Measurements from ENCODE around the gene ZP1.
A peak's percentile ranks its signal among the peaks of the same experiment; 100 is the strongest.

Gene ZP1

DNA sequence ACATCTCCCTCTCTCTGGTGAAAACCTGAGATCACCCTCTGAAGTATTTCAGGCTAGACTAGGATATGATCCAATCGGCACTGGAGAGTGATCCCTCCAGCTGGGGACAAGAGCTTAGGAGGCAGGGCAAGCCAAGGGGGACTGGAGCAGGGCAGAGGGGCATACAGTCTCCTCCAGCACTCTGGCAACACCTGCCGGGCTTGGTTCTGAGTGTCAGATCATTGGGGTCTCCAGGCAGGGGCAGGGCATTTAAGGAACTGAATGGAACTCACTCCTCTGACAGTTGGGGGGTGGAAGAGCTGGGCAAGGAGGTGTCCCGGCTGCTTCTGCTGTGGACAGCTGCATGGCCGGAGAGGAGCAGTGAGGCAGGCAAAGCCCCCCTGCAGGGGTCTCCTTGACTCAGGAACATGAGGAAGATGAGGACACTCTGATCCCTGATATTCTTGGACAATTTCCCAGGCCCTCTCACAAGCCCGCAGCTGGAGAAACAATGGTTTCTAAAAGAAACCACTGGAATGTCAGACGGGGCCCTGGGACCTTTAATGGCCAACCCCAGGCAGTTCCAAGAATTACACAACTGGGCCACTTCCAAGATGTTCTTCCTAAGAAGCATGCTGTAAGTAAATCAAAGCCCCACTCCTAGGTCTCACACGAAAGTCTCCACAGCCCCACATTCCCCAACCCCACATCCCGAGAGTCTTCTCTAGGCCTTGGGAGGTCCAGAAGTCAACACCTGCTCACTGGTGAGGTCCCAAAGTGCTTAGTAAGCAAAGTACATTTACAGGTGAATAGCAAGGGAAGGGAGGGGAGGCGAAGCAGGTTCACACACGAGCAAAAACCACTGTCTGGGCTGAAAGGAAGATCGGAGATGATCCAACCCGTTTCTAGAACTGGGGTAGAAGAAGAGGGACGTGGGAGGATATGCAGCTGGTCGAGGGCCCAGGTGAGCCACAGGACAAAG, 26.6 kb upstream of the ZP1 start:
- H3K9ac ChIP-seq (ENCODE audit: low read depth, low read length): peak overlapping the region; percentile 42; the same call in 1 of the 2 replicates

GRCh38 chr11:60841797-60842667, 25.3 kb upstream of the ZP1 start, which contains the start of gene CCDC86:
TSS of gene CCDC86 (plus strand) at chr11:60842113. CDS start at chr11:60842125, 12 bp downstream.
- peaks cover 16% of the 10 kb centered on the region for H3K4me1 ChIP-seq (ENCODE audit: insufficient read depth, low read length)
- peak within 1 kb of the TSS; percentile 88 for H3K9ac ChIP-seq (ENCODE audit: low read depth, low read length)
- no peaks in the 10 kb centered on the region for H3K36me3 ChIP-seq (ENCODE audit: insufficient read depth, low read length)
- no peaks in the 10 kb centered on the region for H3K9me3 ChIP-seq (ENCODE audit: control insufficient read depth, insufficient read depth, low read length)

More for the DNA sequence above, 26.6 kb upstream of the ZP1 start:
- H3K9me3 ChIP-seq (ENCODE audit: control insufficient read depth, insufficient read depth, low read length): no peaks in the 10 kb centered on the region
- no peaks in the 10 kb centered on the region for H3K36me3 ChIP-seq (ENCODE audit: insufficient read depth, low read length)
- H3K4me1 ChIP-seq (ENCODE audit: insufficient read depth, low read length): peaks cover 16% of the 10 kb centered on the region

- peaks cover 16% of the 10 kb centered on the region for H3K4me1 ChIP-seq (ENCODE audit: insufficient read depth, low read length)
- H3K36me3 ChIP-seq (ENCODE audit: insufficient read depth, low read length): no peaks in the 10 kb centered on the region; the same call in 1 of the 2 replicates
- H3K9ac ChIP-seq (ENCODE audit: low read depth, low read length): peak overlapping the region; percentile 88
- H3K9me3 ChIP-seq (ENCODE audit: control insufficient read depth, insufficient read depth, low read length): no peaks in the 10 kb centered on the region
Measured at GRCh38 chr11:60842668-60843600, 24.4 kb upstream of the ZP1 start.

- H3K4me1 ChIP-seq (ENCODE audit: insufficient read depth, low read length): peaks cover 16% of the 10 kb centered on the region
- H3K9me3 ChIP-seq (ENCODE audit: control insufficient read depth, insufficient read depth, low read length): no peaks in the 10 kb centered on the region
- H3K36me3 ChIP-seq (ENCODE audit: insufficient read depth, low read length): no peaks in the 10 kb centered on the region; the same call in 1 of the 2 replicates
- H3K9ac ChIP-seq (ENCODE audit: low read depth, low read length): no peak overlapping the region; the same call in 1 of the 2 replicates
Measured at GRCh38 chr11:60844045-60844869, 23.1 kb upstream of the ZP1 start.

- no peak overlapping the region for H3K9ac ChIP-seq (ENCODE audit: low read depth, low read length)
Measured at GRCh38 chr11:60844870-60845221, 22.5 kb upstream of the ZP1 start.

GRCh38 chr11:60845338-60845737, 22.0 kb upstream of the ZP1 start:
- Histone ChIP-seq H3K36me3 (ENCODE audit: insufficient read depth, low read length) (no peaks in the 10 kb centered on the region; the same call in 1 of the 2 replicates), H3K4me1 (ENCODE audit: insufficient read depth, low read length) (peaks cover 16% of the 10 kb centered on the region), H3K9ac (ENCODE audit: low read depth, low read length) (no peak overlapping the region), H3K9me3 (ENCODE audit: control insufficient read depth, insufficient read depth, low read length) (no peaks in the 10 kb centered on the region)

More at GRCh38 chr11:60844870-60845221, 22.5 kb upstream of the ZP1 start:
- no peaks in the 10 kb centered on the region for H3K9me3 ChIP-seq (ENCODE audit: control insufficient read depth, insufficient read depth, low read length)
- no peaks in the 10 kb centered on the region; the same call in 1 of the 2 replicates for H3K36me3 ChIP-seq (ENCODE audit: insufficient read depth, low read length)
- H3K4me1 ChIP-seq (ENCODE audit: insufficient read depth, low read length): peaks cover 16% of the 10 kb centered on the region

GRCh38 chr11:60847281-60847680, 20.1 kb upstream of the ZP1 start:
- H3K36me3 ChIP-seq (ENCODE audit: insufficient read depth, low read length): peaks cover 5% of the 10 kb centered on the region
- no peak overlapping the region for H3K9ac ChIP-seq (ENCODE audit: low read depth, low read length)
- H3K4me1 ChIP-seq (ENCODE audit: insufficient read depth, low read length): peaks cover 15% of the 10 kb centered on the region
- H3K9me3 ChIP-seq (ENCODE audit: control insufficient read depth, insufficient read depth, low read length): no peaks in the 10 kb centered on the region

- Histone ChIP-seq H3K4me1 (ENCODE audit: insufficient read depth, low read length) (peaks cover 15% of the 10 kb centered on the region), H3K9me3 (ENCODE audit: control insufficient read depth, insufficient read depth, low read length) (no peaks in the 10 kb centered on the region), H3K9ac (ENCODE audit: low read depth, low read length) (no peak overlapping the region), H3K36me3 (ENCODE audit: insufficient read depth, low read length) (peaks cover 5% of the 10 kb centered on the region)
Measured at GRCh38 chr11:60847896-60848295, 19.4 kb upstream of the ZP1 start.

- peaks cover 12% of the 10 kb centered on the region for H3K4me1 ChIP-seq (ENCODE audit: insufficient read depth, low read length)
- H3K9ac ChIP-seq (ENCODE audit: low read depth, low read length): no peak overlapping the region
- H3K9me3 ChIP-seq (ENCODE audit: control insufficient read depth, insufficient read depth, low read length): no peaks in the 10 kb centered on the region
- peaks cover 5% of the 10 kb centered on the region for H3K36me3 ChIP-seq (ENCODE audit: insufficient read depth, low read length)
Measured at GRCh38 chr11:60848714-60849151, 18.6 kb upstream of the ZP1 start.

- Histone ChIP-seq H3K36me3 (ENCODE audit: insufficient read depth, low read length) (peaks cover 5% of the 10 kb centered on the region), H3K9ac (ENCODE audit: low read depth, low read length) (no peak overlapping the region), H3K4me1 (ENCODE audit: insufficient read depth, low read length) (peaks cover 6% of the 10 kb centered on the region), H3K9me3 (ENCODE audit: control insufficient read depth, insufficient read depth, low read length) (no peaks in the 10 kb centered on the region)
Measured at GRCh38 chr11:60849641-60850520, 17.5 kb upstream of the ZP1 start.

GRCh38 chr11:60851327-60852104, 15.8 kb upstream of the ZP1 start:
- Histone ChIP-seq H3K9ac (ENCODE audit: low read depth, low read length) (no peak overlapping the region), H3K4me1 (ENCODE audit: insufficient read depth, low read length) (peaks cover 6% of the 10 kb centered on the region), H3K36me3 (ENCODE audit: insufficient read depth, low read length) (peaks cover 5% of the 10 kb centered on the region), H3K9me3 (ENCODE audit: control insufficient read depth, insufficient read depth, low read length) (no peaks in the 10 kb centered on the region)
